SK-N-MC (cell line): Measurements from ENCODE around the gene MRTFA.

Experiments used
- EZH2 ChIP-seq: fragments of 200-600 bp; sonication (generic); IDR thresholded peaks from one replicate; pipeline ENCODE4 v1.6.1; 2017; ENCODE audit warnings: antibody characterized with exemption
- FOXP2 ChIP-seq: optimal IDR thresholded peaks from 2 replicates; pipeline ENCODE3; 2011; ENCODE audit warnings: mild to moderate bottlenecking, moderate library complexity; ENCODE audit not compliant: insufficient read depth; ENCODE audit errors: extremely low read length, control extremely low read depth
- POLR2AphosphoS5 ChIP-seq: IDR thresholded peaks from 2 replicates; pipeline ENCODE4 v1.6.1; 2012; ENCODE audit warnings: mild to moderate bottlenecking, low read depth, low read length, borderline replicate concordance

DNA sequence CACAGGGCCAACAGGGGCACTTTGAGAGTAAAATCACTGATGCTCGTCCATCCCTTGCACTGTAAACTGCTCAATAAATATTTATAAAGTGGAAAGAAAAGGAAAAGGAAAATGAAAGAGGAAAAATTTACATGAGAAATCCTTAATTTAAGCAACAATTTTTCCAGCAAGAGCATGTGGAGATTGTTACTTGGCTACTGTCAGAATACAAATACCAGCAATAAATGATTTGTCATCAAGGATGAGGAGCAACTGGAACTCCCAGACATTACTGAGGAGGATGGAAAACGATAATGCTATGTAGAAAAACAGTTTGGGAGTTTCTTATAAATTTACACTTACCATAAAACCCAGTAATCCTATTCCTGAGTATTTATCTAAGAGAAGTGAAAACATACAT lies 143.1 kb downstream of the MRTFA start:
- TF ChIP-seq EZH2 (no peak), POLR2AphosphoS5 (no peak), FOXP2 (no peak)
